ENCODE results near the gene ELMO1. TPM values are rescaled to one million over a fixed set of nuclear protein-coding genes. Genes with fewer than 3 reads are reported as not detected.

The ELMO1 gene
- total RNA-seq, 1 donor from 2014 or later: 30.3 TPM

GRCh38 chr7:36929791-36930190 is 518.9 kb downstream of the ELMO1 start:
- DNase-seq (ENCODE audit: low read depth in 2 of 2): no peak

- DNase-seq (ENCODE audit: low read depth in 2 of 2): no peak
Measured at GRCh38 chr7:36928718-36929117, 519.9 kb downstream of the ELMO1 start.

GRCh38 chr7:36928311-36928710 is 520.4 kb downstream of the ELMO1 start:
- no peak for DNase-seq (ENCODE audit: low read depth in 2 of 2)

- DNase-seq (ENCODE audit: low read depth in 2 of 2): no peak
Measured at GRCh38 chr7:36925691-36926090, 523.0 kb downstream of the ELMO1 start.

- no peak for DNase-seq (ENCODE audit: low read depth in 2 of 2)
Measured at GRCh38 chr7:36925207-36925606, 523.5 kb downstream of the ELMO1 start.

- DNase-seq (ENCODE audit: low read depth in 2 of 2): no peak
Measured at GRCh38 chr7:36923943-36924436, 524.7 kb downstream of the ELMO1 start.

GRCh38 chr7:36923185-36923584 is 525.5 kb downstream of the ELMO1 start:
- no peak for DNase-seq (ENCODE audit: low read depth in 2 of 2)

- no peak for DNase-seq (ENCODE audit: low read depth in 2 of 2)
Measured at GRCh38 chr7:36920433-36920832, 528.2 kb downstream of the ELMO1 start.

- DNase-seq (ENCODE audit: low read depth in 2 of 2): no peak
Measured at GRCh38 chr7:36919738-36920137, 528.9 kb downstream of the ELMO1 start.

- DNase-seq (ENCODE audit: low read depth in 2 of 2): no peak
Measured at GRCh38 chr7:36918591-36918990, 530.1 kb downstream of the ELMO1 start.

GRCh38 chr7:36916619-36917018 is 532.0 kb downstream of the ELMO1 start:
- DNase-seq (ENCODE audit: low read depth in 2 of 2): no peak

GRCh38 chr7:36916116-36916515 is 532.5 kb downstream of the ELMO1 start:
- no peak for DNase-seq (ENCODE audit: low read depth in 2 of 2)

GRCh38 chr7:36911788-36912187 is 536.9 kb downstream of the ELMO1 start:
- no peak for DNase-seq (ENCODE audit: low read depth in 2 of 2)

GRCh38 chr7:36910859-36911258 is 537.8 kb downstream of the ELMO1 start:
- no peak for DNase-seq (ENCODE audit: low read depth in 2 of 2)

- DNase-seq (ENCODE audit: low read depth in 2 of 2): no peak
Measured at GRCh38 chr7:36910401-36910800, 538.3 kb downstream of the ELMO1 start.

- DNase-seq (ENCODE audit: low read depth in 2 of 2): no peak
Measured at GRCh38 chr7:36906956-36907635, 541.6 kb downstream of the ELMO1 start.

GRCh38 chr7:36906448-36906847 is 542.2 kb downstream of the ELMO1 start:
- DNase-seq (ENCODE audit: low read depth in 2 of 2): no peak

- DNase-seq (ENCODE audit: low read depth in 2 of 2): no peak
Measured at GRCh38 chr7:36905841-36906240, 542.8 kb downstream of the ELMO1 start.

GRCh38 chr7:36904802-36905201 is 543.9 kb downstream of the ELMO1 start:
- DNase-seq (ENCODE audit: low read depth in 2 of 2): no peak

- no peak for DNase-seq (ENCODE audit: low read depth in 2 of 2)
Measured at GRCh38 chr7:36904101-36904500, 544.6 kb downstream of the ELMO1 start.

GRCh38 chr7:36900988-36901710 is 547.5 kb downstream of the ELMO1 start:
- DNase-seq (ENCODE audit: low read depth in 2 of 2): no peak

GRCh38 chr7:36898186-36898585 is 550.5 kb downstream of the ELMO1 start:
- DNase-seq (ENCODE audit: low read depth in 2 of 2): no peak

GRCh38 chr7:36896956-36897590 is 551.6 kb downstream of the ELMO1 start:
- DNase-seq (ENCODE audit: low read depth in 2 of 2): no peak
